Measurements from ENCODE around the gene C6orf132. TPM values are rescaled to one million over a fixed set of nuclear protein-coding genes. Genes with fewer than 3 reads are reported as not detected.
A peak's percentile ranks its signal among the peaks of the same experiment; 100 is the strongest.

C6orf132 gene
- total and polyA plus RNA-seq, 9 of the 15 experiments (the other 6 are each of a cell fraction or from before 2014, with no cell fraction given): 0.06 to 0.35 (median 0.14) TPM

DNA sequence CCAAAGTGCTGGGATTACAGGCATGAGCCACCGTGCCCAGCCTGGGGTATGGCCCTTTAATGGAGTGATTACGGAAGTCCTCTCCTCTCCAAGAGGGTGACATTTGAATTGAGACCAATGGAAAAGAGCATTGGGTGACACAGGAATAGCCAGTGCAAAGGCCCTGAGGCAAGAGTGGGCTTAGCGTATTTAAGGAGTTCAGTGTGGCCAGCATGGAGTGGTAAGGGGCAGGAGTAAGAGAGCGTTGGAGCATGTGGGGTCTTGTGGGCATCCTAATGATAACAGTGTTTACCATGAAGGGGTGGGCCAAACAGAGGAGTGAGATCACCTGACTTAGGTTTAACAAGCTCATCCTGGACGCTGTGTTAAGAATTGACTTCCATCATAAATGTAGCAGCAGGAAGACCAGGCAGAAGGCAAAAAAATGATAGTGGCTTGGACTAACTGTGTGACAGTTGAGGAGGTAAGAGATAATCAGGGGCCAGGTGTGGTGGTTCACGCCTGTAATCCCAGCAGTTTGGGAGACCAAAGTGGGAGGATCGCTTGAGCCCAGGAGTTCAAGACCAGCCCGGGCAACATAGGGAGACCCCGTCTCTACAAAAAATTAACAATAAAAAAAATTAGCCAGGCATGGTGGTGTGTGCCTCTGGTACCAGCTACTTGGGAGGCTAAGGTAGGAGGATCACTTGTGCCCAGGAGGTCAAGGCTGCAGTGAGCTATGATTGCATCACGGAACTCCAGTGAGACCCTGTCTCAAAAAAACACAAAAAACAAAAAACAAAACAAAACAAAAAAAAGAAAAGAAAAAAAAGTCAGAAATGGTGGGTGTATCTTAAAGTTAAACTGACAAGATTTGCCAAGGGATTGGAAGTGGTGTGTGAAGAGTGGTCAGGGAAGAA lies 51.4 kb downstream of the C6orf132 start (continued):
- TF ChIP-seq, protein P1, sequence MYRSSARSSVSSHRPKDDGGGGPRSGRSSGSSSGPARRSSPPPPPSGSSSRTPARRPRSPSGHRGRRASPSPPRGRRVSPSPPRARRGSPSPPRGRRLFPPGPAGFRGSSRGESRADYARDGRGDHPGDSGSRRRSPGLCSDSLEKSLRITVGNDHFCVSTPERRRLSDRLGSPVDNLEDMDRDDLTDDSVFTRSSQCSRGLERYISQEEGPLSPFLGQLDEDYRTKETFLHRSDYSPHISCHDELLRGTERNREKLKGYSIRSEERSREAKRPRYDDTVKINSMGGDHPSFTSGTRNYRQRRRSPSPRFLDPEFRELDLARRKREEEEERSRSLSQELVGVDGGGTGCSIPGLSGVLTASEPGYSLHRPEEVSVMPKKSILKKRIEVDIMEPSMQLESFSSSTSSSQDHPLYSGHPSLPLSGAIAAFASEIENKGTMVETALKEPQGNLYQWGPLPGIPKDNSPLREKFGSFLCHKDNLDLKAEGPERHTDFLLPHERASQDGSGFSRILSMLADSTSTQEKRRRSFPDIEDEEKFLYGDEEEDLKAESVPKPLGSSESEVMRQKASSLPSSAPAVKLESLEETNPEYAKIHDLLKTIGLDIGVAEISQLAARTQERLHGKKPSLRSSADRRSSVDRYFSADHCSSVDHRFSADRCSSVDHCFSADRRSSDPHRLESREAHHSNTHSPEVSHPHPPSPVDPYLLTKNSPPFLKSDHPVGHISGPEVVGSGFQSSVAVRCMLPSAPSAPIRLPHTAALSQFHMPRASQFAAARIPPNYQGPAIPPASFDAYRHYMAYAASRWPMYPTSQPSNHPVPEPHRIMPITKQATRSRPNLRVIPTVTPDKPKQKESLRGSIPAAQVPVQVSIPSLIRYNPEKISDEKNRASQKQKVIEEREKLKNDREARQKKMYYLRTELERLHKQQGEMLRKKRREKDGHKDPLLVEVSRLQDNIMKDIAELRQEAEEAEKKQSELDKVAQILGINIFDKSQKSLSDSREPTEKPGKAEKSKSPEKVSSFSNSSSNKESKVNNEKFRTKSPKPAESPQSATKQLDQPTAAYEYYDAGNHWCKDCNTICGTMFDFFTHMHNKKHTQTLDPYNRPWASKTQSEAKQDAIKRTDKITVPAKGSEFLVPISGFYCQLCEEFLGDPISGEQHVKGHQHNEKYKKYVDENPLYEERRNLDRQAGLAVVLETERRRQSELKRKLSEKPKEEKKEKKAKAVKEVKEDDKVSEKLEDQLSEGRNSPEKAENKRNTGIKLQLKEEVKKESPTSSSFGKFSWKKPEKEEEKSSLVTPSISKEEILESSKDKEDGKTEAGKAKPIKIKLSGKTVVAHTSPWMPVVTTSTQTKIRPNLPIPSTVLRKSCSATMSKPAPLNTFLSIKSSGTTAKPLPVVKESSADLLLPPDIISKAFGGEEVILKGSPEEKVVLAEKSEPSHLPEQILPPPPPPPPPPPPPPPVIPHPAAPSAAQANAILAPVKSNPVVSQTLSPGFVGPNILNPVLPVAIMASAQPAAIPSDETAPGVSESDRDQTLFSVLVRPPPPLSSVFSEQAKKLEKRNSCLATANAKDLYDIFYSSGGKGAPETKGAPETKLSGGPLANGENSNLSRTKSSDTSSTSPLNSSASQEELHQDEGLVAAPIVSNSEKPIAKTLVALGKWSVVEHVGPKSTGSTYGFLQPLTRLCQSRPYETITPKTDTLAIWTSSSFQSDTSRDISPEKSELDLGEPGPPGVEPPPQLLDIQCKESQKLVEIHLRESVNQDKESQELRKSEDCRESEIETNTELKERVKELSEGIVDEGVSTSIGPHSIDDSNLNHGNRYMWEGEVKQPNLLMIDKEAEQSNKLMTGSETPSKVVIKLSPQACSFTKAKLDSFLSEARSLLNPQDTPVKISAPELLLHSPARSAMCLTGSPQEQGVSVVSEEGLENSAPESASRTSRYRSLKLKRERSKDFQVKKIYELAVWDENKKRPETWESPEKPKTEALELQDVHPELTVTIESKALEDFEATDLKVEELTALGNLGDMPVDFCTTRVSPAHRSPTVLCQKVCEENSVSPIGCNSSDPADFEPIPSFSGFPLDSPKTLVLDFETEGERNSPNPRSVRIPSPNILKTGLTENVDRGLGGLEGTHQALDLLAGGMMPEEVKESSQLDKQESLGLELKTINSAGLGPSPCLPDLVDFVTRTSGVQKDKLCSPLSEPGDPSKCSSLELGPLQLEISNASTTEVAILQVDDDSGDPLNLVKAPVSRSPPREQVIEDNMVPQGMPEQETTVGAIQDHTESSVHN (IDR thresholded peaks at IDR 0.05; ENCODE audit: borderline replicate concordance in 1 of 2, low read depth in 1 of 2): no peak
- TF ChIP-seq ZNF644 (tag; IDR thresholded peaks at IDR 0.05; ENCODE audit: low read depth) (no peak), ZNF217 (CRISPR knock-in tag; IDR thresholded peaks at IDR 0.05) (no peak), PHB2 (IDR thresholded peaks at IDR 0.05; ENCODE audit: low read depth) (no peak), ZNF57 (CRISPR knock-in tag; IDR thresholded peaks at IDR 0.05) (no peak), HIVEP1 (CRISPR knock-in tag; IDR thresholded peaks at IDR 0.05) (no peak), ZNF134 (CRISPR knock-in tag; conservative IDR thresholded peaks at IDR 0.05) (no peak), SRSF7 (optimal IDR thresholded peaks at IDR 0.05; ENCODE audit: low read depth, low read length) (no peak), POLR2A (conservative IDR thresholded peaks at IDR 0.05) (no peak), CEBPB (tag; IDR thresholded peaks at IDR 0.05) (peak; percentile 34; the same call in 1 of the 2 replicates), SMARCA5 (IDR thresholded peaks at IDR 0.05) (peak; percentile 80; the same call in 1 of the 2 replicates), ZNF354B (CRISPR knock-in tag; IDR thresholded peaks at IDR 0.05) (no peak), KDM1A (IDR thresholded peaks at IDR 0.05) (peak; percentile 60 to 79), ZNF124 (CRISPR knock-in tag; IDR thresholded peaks at IDR 0.05) (no peak), XRCC4 (IDR thresholded peaks at IDR 0.05; ENCODE audit: extremely low read depth, insufficient read depth, insufficient read length) (no peak), ZNF444 (CRISPR knock-in tag; IDR thresholded peaks at IDR 0.05) (no peak), RBM25 (IDR thresholded peaks at IDR 0.05; ENCODE audit: low read depth, low read length, severe bottlenecking) (peak; percentile 85), ZNF253 (CRISPR knock-in tag; conservative IDR thresholded peaks at IDR 0.05) (no peak), MED1 (CRISPR knock-in tag; IDR thresholded peaks at IDR 0.05; ENCODE audit: borderline replicate concordance) (no peak)
- TF ChIP-seq, protein P2, sequence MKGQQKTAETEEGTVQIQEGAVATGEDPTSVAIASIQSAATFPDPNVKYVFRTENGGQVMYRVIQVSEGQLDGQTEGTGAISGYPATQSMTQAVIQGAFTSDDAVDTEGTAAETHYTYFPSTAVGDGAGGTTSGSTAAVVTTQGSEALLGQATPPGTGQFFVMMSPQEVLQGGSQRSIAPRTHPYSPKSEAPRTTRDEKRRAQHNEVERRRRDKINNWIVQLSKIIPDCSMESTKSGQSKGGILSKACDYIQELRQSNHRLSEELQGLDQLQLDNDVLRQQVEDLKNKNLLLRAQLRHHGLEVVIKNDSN (CRISPR knock-in tag; IDR thresholded peaks at IDR 0.05): 0 out of 2 replicates have a peak, but pooled peaks have one; percentile 20
- TF ChIP-seq, protein P3, sequence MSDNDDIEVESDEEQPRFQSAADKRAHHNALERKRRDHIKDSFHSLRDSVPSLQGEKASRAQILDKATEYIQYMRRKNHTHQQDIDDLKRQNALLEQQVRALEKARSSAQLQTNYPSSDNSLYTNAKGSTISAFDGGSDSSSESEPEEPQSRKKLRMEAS (CRISPR knock-in tag; IDR thresholded peaks at IDR 0.05): no peak

Data from K562 (cell line).